Activated CD4-positive, alpha-beta T cell treated with anti-CD3 and anti-CD28 coated beads, Interleukin-2, amount 50 U/mL, for 16 hours (primary cell): ENCODE results near the gene RGL3.
"Not testable (repeated sequence)": the region's sequence is repeated elsewhere in the genome, so short reads cannot be mapped to it uniquely, and the experiment has no call there.

Experiments
- DNase-seq: peaks from one replicate; pipeline ENCODE4 v3.0.0-alpha.2; 2020

Gene RGL3

DNA sequence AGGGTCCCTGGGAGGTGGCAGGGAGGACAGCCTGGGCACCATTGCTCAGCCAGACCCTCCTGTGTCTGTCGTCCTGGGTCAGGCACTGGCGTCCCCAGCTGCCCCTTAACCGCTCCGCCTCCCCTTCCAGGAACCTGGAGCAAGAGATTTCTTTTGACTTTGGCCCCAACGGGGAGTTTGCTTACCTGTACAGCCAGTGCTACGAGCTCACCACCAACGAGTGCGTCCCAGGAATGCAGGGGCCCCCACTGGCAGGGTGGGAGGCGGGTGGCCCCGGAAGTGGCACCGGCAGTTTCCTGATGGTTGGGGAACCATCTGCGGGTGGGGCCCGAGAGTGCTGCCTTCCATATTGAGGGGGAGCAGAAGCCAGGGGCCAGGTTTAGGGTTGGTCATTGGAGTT is 29.3 kb upstream of the RGL3 start:
- no peak for DNase-seq

DNA sequence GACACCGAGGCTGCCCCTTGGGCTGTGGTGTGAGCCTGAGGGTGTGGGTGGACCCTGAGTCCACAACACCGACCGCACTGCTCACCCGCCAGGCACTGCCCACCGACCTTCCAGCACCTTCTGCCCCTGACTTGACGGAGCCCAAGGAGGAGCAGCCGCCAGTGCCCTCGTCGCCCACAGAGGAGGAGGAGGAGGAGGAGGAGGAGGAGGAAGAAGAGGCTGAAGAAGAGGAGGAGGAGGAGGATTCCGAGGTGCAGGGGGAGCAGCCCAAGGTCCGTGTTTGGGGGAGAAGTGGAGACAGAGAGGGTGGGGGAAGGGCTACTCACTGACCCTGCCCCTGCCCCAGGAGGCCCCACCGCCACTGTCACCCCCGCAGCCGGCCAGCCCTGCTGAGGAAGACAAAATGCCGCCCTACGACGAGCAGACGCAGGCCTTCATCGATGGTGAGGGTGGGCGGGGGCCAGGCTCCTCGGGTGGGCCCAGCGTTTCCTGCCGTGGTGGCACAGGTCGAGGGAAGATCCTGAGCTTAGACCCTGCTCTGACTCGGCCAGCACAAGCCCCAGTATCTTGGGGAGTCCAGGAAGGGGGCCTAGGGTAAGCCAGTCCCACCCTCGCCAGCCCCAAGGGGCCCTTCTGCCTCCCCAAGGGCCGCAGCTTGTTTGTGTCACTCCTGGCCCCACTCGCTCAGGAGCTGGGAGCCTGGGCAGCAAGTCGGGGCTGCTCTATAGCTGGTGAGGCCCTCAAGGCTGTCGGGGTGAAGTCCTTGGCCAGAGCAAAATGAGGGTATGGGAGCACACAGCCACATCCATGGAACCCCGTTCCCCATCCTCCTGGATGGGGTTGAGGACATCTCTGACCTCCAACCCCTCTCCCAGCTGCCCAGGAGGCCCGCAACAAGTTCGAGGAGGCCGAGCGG is 28.5 kb upstream of the RGL3 start:
- no peak for DNase-seq

DNA sequence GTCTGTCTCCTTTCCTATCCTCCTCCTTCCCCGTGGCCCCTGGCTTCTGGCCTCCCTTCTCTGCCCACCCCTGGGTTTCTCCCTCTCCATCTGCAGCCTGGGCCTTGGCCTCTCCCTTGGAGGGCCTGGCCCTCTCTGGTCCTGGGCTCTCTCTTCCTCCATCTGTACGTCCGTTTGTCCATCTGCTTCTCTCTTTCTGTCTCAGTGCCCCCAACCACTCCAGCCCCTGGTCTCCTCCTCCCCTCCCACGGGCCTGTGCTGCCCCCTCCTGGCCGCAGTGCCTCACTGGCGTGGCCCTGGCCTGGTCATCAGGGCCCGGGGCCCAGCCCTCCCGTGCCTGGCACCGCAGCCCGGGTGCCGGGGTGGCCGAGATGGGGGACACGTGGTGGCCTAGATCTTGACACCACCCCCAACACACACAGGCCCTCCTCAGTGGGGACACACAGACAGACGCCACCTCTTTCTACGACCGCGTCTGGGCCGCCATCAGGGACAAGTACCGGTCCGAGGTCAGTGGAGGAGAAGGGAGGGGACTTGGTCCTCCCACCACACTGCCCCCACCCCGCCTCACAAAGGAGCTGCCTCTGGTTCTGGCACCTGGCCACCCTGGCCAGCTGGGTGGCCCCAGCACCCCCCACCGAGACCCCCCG is 27.7 kb upstream of the RGL3 start:
- peak; percentile 22 for DNase-seq

DNA sequence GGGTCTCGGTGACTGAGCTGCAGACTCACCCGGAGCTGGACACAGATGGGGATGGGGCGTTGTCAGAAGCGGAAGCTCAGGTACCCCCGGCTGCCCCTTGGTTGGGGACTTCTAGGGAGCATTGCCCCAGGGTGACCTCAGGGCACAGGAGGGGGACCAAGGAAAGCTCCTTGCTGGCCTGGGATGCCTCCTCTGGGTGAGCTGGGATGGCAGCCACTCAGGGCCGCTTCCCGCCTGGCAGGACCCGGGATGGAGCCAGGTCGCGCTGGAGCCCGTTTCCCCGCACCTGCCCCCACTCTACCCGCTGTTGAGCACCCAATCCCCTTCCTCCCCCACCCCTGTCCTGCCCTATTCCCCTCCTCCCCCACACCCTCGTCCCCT is 27.1 kb upstream of the RGL3 start:
- no peak for DNase-seq

DNA sequence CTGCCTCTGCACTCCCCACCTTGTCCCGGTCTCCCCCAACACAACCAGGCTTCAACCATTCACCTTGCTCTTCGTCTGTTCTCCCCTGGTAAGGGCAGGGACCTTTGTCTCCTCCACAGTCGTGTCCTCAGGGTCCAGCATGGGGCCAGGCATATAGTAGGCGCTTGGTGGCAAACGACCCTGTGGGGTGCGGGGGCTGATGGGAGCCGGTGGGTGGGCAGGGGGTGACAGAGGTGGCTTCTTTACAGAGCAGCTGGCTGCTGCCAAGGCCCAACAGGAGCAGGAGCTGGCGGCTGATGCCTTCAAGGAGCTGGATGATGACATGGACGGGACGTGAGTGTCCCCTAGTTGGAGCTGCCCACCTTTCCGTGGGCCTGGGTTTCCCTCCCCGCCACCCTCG is 26.0 kb upstream of the RGL3 start:
- DNase-seq: no peak

DNA sequence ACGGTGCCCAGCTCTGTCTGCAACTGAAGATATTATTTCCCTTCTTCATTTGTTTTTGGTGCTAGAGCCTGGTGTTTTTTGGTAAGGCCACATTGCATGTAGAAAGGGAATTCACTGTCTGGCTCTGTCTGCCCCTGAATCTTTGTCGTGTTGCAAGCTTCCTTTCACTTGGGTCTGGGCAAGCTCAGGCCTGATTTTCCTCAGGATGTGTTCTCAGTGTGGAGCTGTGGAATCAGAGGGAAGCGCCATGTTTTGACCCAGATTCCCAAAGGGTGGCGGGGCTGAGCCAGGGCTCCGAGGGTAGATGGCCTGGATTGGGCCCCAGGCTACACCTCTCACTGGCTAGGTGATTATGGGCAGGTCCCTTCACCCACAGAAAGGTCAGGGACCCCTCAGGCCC is 24.9 kb upstream of the RGL3 start:
- DNase-seq: no peak

DNA sequence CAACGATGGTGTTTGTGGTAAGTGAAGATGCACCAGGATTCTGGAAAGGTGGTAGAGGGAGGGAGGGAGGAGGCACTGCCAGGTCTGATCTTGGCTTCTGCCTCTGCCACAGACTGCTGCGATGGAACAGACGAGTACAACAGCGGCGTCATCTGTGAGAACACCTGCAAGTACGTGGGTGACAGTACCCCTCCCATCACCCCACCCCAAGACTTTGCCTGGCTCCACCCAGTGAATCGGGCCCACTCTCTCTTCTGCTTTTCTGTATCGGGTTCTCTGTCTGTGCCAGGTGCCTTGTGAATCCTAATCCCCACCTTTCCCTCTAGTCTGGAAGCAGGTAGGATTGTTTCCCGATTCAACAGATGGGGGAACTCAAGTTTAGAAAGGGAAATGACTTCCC is 18.8 kb upstream of the RGL3 start:
- no peak for DNase-seq

DNA sequence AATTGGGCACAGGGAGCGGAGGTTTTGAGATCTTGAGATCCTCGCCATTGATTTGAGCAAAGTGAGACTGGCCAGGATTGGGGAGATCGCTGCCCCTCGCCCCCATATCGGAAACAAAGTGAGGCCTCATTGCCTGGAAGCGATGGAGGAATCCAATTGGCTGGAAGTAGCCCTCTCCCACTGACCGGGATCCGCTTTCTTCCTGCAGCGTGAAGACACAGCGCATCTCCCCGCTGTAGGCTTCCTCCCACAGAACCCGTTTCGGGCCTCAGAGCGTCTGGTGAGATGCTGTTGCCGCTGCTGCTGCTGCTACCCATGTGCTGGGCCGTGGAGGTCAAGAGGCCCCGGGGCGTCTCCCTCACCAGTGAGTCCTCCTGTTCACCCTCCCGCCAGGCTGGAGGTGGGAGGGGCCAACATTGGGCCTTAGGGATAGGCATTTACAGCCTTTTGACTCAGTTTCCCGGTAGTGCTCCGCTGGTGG is 16.8 kb upstream of the RGL3 start:
- DNase-seq: peak; percentile 20

DNA sequence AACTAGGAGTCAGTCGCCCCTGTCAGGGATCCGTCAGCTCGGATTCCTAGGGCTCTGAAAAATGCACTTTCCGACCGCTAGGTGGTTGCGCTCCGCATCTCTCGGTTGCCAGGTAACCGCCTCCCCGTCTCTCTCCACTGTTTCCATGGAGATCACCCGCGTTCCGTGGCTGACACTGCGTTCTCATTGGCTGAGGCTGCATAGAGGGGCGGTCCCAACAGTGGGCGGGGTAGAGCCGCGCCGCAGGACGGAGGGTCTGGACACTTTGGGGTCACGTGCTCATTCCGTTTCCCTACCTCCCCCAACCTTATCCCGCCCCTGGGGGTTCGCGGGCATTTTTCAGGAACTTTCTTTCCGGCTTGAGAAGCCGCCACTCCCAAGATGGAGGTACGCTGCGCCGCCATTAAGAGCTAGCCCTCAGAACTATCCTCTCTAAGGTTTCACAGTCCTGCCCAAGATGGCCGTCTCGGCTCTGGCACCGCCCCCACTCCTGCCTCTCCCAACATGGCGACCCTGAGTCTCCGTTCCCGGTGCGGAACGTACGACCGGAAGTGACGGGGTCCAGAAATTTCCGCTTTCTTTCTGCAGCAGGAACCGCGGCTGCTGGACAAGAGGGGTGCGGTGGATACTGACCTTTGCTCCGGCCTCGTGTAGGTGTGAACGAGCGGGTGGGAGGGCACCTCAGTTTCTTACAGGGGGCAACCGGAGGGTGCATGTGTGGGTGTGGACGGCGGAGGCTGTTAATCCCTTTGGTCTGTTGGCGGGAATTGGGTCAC is 16.1 kb upstream of the RGL3 start, which contains the start of the genes ODAD3 and PRKCSH:
Gene ODAD3, minus strand, starts transcription at position 65 of the 776 bp plus-strand sequence. CDS start 105 bp downstream, outside the sequence.
Gene PRKCSH, plus strand, starts transcription at position 579 of the 776 bp plus-strand sequence. CDS start 483 bp downstream, outside the sequence.
- DNase-seq: peak; percentile 100

DNA sequence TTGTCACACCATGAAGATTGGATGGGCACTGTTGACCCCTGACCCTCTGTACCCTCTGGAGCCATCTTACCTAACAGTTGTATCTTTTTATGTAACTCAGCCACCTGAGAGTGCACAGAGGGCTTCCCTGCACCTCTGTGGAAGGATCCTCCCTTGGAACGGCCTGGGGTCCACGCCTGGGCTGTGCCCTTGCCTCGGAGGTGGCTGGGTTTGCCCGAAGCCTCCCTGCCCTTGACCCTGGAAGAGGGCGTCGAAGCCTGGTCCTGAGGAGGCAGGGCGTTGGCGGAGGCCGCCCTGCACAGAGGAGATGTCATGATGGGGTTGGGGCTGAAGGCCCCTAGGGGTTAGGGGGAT is 15.6 kb upstream of the RGL3 start:
- no peak for DNase-seq

DNA sequence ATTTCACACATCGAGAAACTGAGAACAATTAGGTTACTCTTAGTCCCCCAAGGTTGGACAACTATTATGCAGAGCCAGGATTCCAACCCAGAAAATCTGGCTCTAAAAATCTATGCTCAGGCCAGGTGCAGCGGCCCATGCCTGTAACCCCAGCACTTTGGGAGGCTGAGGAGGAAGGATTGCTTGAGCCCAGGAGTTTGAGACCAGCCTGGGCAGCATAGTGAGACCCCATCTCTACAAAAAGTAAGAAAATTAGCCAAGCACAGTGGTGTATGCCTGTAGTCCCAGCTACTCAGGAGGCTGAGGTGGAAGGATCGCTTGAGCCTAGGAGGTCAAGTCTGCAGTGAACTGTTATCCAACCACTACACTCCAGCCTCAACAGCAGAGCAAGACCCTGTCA is 14.4 kb upstream of the RGL3 start:
- DNase-seq: not testable (repeated sequence)

DNA sequence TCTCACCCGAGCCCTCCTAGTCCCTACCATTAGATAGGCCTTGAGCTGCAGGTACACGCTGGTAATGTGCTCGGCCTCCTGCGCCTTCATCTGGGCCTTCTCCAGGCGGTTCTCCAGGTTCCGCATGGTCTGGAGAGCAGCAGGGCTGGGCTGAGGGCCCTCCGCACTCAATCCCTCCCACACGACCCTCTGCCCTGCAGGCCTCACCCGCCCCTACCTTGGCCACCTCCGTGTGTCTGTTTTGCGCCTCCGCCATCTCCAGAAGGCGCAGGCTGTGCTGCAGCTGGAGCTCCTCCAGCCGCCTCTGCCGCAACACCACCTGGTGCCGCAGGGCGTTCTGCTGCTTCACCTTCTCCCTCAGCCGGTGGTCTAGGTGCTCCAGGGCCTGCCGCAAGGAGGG is 7.5 kb upstream of the RGL3 start:
- no peak for DNase-seq

DNA sequence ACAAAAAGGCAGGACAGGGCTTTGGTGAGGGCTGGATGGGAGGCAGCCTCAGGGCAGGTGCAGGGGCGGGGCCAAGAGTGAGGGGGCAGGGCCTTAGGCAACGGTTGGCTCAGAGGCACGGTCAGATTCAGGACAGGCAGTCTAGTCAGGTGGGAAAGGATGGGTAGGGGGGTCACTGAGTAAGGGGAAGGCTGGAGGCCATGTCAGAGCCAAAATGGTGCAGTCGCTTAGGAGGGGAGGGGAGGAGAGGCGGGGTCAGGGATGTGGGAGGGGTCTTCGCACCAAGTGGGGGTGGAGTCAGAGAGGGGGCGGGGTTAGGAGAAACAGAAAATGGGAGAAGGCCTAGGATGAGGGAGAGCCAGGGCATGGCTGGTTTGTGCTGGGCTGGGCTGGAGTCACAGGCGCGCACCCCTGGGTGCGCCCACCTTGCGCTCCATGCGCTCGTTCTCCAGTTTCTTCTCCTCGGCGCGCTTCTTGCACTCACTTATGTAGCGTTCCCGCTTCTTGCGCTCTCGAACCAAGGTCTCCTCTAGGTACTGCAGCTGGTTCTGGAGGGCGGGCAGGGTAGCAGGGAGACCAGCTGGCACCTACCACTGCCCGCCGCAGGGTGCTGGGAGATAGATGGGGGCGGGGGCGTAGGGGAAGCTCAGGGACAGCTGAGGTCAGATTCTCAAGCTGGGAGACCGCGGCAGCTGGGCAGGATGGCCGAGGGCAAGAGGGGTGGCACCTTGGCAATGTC is 6.8 kb upstream of the RGL3 start:
- no peak for DNase-seq

DNA sequence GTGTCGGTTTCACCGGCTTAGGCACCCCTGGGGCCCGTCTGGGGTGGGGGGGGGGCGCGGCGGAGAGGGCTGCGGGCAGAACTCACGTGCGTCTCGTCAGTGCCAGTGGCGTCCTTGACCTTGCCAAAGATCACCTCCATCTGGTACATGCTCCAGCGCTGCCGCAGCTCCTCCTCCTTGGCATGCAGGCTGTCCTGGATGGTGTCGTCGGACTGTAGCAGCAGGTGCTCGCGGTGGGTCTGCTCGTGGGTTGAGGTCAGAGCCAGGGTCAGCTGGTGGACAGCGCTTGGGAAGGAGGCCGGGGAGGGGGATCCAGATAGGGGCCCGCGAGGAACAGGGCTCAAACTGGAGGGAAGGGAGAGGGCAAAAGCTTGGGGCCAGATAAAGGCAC is 4.7 kb upstream of the RGL3 start:
- DNase-seq: no peak

DNA sequence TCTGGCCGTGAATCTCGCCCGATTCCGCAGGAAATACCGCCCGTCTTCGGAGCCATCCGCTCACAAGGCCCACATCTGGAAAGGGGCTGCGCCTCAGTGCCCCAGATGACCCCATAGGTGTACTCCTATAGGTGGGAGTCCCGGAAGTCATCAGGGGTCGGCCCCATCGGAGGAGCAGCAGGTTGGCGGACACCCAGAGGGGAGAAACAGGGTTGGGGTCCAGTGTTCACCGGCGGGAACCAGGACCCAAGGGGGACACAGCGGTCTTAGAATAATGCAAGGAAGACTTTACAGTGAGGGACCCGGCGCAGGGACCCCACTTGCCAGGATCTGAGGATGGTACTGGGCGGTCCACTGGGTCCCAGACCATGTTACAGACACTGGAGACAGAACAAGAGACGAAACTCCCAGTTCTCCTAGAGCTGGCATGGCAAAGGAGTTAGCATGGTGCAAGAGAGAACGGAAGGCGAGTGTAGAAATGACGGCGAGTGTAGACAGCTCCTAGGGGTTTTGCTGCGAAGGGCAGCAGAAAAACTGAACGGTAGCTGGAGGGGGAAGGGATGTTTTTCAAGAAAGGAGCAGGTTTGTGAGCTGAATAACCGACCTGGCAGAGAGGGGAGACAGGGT is 4.2 kb upstream of the RGL3 start:
- no peak for DNase-seq

DNA sequence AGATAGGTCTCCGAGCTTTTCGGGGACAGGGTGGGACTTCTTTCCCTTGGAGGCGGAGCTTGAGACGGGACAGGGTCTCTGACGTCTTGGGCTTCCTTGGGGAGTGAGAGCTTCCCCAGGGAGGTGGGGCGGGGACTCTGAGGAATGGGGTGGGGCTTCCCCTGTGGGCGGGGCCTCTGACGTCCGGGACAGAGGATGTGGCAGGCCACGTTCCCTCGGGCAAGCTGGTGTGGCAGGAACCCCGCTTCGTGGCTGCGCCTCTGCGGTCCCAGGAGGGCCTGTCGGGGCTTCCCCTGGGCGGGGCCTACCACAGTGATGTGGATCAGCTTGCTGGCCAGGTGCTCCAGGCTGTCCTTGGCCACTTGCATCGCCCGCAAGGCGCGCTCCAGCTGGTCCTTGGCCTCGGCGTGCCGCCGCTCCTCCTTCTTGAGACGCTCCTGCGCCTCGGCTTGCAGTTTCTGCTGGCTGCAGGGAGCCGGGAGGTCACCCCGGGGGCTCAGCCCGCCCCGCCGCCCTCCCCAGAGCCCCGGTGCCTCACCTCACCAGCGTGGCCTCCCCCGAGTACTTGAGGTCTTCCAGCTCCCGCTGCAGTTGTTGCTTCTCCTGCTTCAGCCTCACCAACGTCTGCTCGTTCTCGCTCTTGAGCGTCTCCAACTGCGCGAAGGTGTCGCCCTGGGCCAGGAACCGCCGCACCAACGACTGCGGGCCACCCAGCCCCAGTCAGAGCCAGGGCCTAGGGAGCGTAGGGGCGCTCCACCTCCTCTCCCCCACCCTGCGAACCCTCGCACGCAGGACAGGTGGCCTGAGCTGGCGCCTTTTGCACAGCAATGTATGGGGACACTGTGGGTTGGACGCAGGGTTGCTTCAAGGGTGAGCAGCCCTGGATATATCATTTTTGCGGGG is 3.3 kb upstream of the RGL3 start:
- peak; percentile 80 for DNase-seq

DNA sequence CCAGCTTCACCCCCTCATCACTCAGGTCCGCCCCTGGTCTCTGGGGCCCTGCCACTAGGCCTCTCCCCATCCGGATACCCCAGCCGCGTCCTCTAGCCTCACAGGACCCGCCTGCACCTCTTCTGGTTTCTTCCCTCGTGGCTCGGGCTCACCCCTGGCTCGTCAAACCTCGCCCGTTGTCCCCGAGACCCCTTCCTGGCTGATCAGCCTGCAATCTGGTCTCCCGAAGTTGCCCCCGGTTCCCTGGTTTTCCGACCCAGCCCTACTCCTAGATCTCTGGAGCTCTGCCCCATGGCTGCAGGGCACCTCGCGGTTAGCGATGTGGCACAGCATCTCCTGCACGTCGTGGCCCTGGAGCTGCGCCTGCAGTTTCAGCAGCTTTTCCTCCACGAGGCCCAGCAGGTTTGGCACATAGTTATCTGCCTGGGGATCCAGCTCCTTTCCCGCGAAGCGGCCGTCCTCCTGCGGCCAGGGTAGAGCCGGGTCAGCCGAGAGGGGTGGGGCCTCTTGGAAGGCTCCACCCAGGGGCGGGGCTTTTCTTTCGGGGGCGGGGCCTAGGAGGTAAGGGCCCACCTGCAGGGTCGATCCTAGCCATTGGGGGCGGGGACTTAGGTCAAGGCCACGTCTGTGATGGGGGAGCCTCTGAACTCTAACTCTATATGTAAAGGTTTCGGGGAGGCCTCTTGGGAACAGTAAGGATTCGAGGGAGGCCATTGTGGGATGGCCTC is 2.4 kb upstream of the RGL3 start:
- DNase-seq: peak; percentile 23

DNA sequence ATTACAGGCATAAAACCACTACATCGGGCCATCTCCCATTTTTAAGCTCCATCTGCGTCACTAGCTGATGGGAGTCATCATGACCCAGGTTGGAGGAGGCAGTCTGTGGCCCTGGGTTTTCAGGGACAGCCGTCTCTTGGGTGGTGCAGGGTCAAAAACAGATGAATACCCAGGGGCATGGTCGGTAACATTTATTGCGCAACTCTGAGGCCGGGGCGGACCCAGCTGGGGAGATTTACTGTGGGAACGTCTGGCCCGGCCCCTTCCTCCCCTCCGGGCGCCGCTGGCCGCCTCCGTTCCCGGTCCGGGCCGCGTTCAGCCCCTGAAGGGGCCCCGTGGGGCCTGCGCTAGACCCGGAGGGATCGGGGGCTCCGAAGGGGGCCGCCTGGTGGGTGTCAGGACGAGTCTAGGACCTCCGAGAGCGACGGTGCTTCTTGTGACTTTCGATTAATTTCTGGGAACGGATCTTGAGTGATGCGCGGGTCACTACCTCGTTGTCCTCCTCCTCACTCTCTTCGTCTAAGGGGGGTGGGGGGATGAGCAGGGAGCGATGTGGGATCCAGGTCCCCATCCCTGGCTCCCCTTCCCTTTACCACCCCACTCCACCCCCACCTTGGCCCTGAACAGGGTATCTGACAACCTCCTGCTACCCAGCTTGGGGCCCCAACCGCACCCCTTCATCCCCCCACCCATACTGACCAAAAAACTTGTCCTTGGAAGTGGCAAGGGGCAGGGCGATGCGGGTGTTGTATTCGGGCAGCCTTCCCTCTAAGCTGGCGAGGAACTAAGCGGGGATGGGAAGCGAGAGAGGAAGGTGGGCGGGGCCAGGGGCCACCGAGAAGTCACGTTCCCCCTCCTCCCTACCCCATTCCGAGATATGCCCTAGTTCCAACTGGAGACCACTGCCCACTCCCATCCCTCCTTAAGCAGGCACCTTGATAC is 1.6 kb upstream of the RGL3 start:
- DNase-seq: no peak

DNA sequence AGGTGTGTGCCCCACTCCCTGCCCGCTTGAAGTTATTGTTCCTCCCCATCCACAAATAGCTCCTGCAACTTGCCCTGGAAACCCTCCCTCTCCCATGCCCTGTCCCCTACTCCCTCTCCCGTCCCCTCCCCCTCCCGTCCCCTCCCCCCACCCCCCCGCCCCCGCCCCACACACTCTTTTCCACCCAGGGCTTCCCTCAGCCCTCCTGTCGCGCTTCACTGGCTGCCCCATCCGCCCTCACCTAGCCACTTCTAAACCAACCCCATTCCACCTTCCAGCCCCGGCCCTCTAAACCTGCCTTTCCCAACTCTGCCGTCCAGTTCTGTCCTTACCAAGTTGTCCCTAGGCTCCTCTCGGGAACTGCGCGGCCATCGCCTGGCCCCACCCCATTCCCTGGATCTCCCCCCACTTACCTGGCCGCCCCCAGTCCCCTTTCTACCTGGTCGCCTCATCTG is 993 bp downstream of the RGL3 start:
- DNase-seq: no peak
